Right ventricle myocardium superior (tissue), 1 donor: ENCODE measurements around the gene NT5DC1. TPM values are rescaled to one million over a fixed set of nuclear protein-coding genes. Genes with fewer than 3 reads are reported as not detected.

Experiments used
- ATAC-seq: fragments of 200-7000 bp; cut with Tn5 transposase; one replicate; pipeline ENCODE4 v1.9.1; 2020; ENCODE audit warnings: mild to moderate bottlenecking; ENCODE audit not compliant: poor library complexity
- DNase-seq: peaks from one replicate; pipeline ENCODE4 v3.0.0-alpha.2; 2020
- intact Hi-C: fragments of 100-400 bp; cut with DNase I; formaldehyde crosslinking; loops from one replicate; pipeline ENCODE4 v1.11.2; 2022
- total RNA-seq: library from RNA; stranded (reverse); fragmentation: NEBNext Ultra II Directional; extraction: Animal tissue kit (Norgen Biotek cat#: 25700); gene quantifications from one replicate; pipeline ENCODE4 v1.2.1, GENCODE V29; 2021
- donor health status: DM: no; HTN: yes; CAD: no; lungs with severe emphysema.

NT5DC1 gene
- total RNA-seq, 1 donor from 2014 or later = 56.4 TPM

GRCh38 chr6:116215414-116215813 lies 114.8 kb downstream of the NT5DC1 start:
- ATAC-seq (no peak), DNase-seq (no peak)
- intact Hi-C loops = no loop called here

- DNase-seq = no peak
- peak; percentile 71 for ATAC-seq
- intact Hi-C loops = no loop called here
These were observed 116.4 kb downstream of the NT5DC1 start for GRCh38 chr6:116217069-116217468.

- DNase-seq = no peak
- intact Hi-C loops = no loop called here
- no peak for ATAC-seq
These were observed 117.5 kb downstream of the NT5DC1 start for GRCh38 chr6:116218172-116218633.

GRCh38 chr6:116218866-116219265 lies 118.2 kb downstream of the NT5DC1 start:
- DNase-seq = no peak
- intact Hi-C loops = no loop called here
- no peak for ATAC-seq

- intact Hi-C loops = no loop called here
- ATAC-seq (no peak), DNase-seq (no peak)
These were observed 120.4 kb downstream of the NT5DC1 start for GRCh38 chr6:116221067-116221466.

GRCh38 chr6:116221911-116222310 lies 121.3 kb downstream of the NT5DC1 start:
- ATAC-seq (no peak), DNase-seq (no peak)
- intact Hi-C loops = no loop called here

GRCh38 chr6:116223355-116223754 lies 122.7 kb downstream of the NT5DC1 start:
- no peak for DNase-seq
- intact Hi-C loops = no loop called here
- ATAC-seq = no peak

- DNase-seq (peak; percentile 90), ATAC-seq (peak; percentile 90)
- intact Hi-C loops = no loop called here
These were observed 128.7 kb downstream of the NT5DC1 start for GRCh38 chr6:116229287-116229913.

GRCh38 chr6:116234689-116235088 lies 134.0 kb downstream of the NT5DC1 start:
- ATAC-seq (no peak), DNase-seq (no peak)
- intact Hi-C loops = no loop called here

- DNase-seq (no peak), ATAC-seq (no peak)
- intact Hi-C loops = no loop called here
These were observed 137.4 kb downstream of the NT5DC1 start for GRCh38 chr6:116238083-116238482.

GRCh38 chr6:116239256-116239655 lies 138.6 kb downstream of the NT5DC1 start:
- intact Hi-C loops = no loop called here
- no peak for ATAC-seq

GRCh38 chr6:116239856-116240255 lies 139.2 kb downstream of the NT5DC1 start:
- ATAC-seq = no peak
- intact Hi-C loops = no loop called here
- DNase-seq = no peak

More at GRCh38 chr6:116239256-116239655, 138.6 kb downstream of the NT5DC1 start:
- no peak for DNase-seq

- intact Hi-C loops = no loop called here
- DNase-seq = no peak
- no peak for ATAC-seq
These were observed 143.6 kb downstream of the NT5DC1 start for GRCh38 chr6:116244284-116244683.

GRCh38 chr6:116246089-116246488 lies 145.4 kb downstream of the NT5DC1 start:
- intact Hi-C loops = no loop called here
- DNase-seq (no peak), ATAC-seq (peak; percentile 71)

GRCh38 chr6:116247285-116247684 lies 146.6 kb downstream of the NT5DC1 start:
- DNase-seq (no peak), ATAC-seq (no peak)
- intact Hi-C loops = no loop called here

- no peak for ATAC-seq
These were observed 147.9 kb downstream of the NT5DC1 start for GRCh38 chr6:116248577-116248976.

GRCh38 chr6:116251568-116252384 lies 151.1 kb downstream of the NT5DC1 start:
- DNase-seq (peak; percentile 34), ATAC-seq (no peak)
- intact Hi-C loops = no loop called here

More at GRCh38 chr6:116248577-116248976, 147.9 kb downstream of the NT5DC1 start:
- intact Hi-C loops = no loop called here
- no peak for DNase-seq

GRCh38 chr6:116253188-116253504 lies 152.5 kb downstream of the NT5DC1 start:
- DNase-seq = no peak
- intact Hi-C loops = no loop called here
- no peak for ATAC-seq

GRCh38 chr6:116253505-116254296 lies 153.0 kb downstream of the NT5DC1 start, which contains the start of gene TSPYL4:
TSS of gene TSPYL4 (minus strand) at chr6:116254075. CDS start at chr6:116254008, 67 bp downstream.
- intact Hi-C loops = no loop called here
- peak; percentile 98 for ATAC-seq
- peak; percentile 96 for DNase-seq
